Amniotic stem cell (primary cell): ENCODE data around the gene BEGAIN.
"Not testable (repeated sequence)": the region's sequence is repeated elsewhere in the genome, so short reads cannot be mapped to it uniquely, and the experiment has no call there.

Experiments used
- DNase-seq: peaks from one replicate; lab custom pipeline; 2025; lab: John Stamatoyannopoulos, UW

BEGAIN gene

DNA sequence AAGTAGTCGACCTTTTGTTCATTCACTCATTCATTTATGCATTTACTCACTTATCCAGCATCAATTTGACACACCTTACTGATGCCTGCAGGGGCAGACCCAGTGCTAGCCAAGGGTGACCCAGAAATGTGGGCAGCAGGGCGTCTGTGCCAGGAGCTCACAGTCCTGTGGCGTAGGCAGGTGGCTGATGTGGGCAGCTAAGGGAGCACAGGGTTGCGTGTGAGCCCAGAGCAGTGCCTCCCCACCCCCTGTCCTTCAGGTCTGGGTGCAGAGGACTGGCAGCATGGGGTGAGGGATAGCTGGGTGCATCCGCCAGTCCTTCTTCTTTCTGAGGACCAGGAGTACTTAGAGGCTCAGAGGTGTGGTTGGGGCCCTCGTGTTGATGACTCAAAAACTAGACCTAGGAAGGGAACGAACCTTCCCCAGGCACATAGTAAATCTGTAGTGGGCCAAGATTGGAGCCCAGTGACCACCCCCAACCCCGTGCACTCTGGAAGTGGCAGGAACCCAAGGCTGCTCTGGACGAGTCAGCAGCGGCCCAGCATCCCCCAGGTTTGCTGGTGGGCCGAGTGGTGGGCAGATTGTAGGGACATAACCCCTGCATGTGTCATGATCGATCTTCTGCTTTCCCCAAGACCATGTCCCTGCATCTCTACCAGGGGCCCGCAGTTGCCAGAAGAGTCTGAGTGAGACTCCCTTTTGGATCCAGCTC is 63.9 kb downstream of the BEGAIN start:
- DNase-seq = no peak

DNA sequence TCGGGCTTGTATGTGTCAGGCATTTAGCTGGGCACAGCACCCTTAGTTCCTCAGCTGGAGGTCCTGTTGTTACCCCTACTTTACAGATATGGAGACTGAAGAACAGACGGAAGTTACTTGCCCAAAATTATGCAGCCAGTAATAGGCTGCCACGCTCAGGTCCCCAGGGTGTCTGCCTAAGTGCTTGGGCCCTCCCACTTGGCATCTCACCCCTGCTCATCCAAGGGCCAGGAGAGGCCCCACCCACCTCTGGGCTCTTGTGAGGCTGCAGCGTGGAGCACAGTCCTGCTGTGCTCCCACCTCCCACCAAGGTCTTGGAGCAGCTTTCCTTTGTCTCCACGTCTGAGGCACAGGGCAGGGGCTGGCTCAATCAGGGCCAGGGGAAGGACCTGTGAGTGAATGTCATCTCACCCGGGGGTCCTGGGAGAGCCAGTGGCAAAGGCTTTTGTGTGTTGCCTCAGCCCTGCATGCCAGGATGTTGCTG is 64.6 kb downstream of the BEGAIN start:
- DNase-seq = no peak

DNA sequence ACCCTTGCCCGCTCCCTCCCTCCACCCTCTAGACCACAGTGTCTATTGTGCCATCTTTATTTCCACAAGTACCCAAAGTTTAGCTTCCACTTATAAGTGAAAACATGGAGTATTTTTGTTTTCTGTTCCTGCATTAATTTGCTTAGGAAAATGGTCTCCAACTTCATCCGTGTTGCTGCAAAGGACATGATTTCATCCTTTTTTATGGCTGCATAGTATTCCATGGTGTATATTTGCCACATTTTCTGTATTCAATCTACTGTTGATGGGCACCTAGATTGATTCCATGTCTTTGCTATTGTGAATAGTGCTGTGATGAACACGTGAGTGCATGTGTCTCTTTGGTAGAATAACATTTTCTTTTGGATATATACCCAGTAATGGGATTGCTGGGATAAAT is 81.2 kb downstream of the BEGAIN start:
- DNase-seq = not testable (repeated sequence)

DNA sequence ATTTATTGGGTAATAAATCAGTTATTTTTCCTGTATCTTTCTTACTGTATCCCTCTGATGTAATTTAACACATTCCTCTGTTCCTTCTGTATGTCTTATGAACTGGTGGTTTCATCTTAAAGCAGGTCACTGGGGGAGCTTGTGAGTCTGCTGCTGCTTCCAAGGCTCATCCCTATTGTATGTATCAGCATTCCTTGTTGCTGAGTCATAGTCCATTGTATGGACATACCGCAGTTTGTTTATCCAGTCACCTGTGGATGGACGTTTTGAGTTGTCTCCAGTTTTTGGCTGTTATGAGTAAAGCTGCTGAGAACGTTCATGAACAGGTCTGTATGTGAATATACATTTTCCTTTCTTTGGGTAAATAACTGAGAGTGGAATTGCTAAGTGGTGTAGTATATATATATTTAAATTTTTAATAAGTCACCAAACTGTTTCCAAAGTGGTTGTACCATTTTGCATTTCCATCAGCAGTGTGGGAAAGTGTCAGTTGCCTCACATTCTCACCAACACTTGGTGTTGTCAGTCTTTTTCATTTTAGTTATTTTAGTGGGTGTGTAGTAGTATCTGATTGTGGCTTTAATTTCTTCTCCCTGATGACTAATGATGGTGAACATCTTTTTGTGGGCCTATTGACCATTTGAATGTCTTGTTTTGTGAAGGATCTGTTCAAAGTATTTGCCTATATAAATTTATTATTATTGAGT is 82.7 kb downstream of the BEGAIN start:
- no peak for DNase-seq

DNA sequence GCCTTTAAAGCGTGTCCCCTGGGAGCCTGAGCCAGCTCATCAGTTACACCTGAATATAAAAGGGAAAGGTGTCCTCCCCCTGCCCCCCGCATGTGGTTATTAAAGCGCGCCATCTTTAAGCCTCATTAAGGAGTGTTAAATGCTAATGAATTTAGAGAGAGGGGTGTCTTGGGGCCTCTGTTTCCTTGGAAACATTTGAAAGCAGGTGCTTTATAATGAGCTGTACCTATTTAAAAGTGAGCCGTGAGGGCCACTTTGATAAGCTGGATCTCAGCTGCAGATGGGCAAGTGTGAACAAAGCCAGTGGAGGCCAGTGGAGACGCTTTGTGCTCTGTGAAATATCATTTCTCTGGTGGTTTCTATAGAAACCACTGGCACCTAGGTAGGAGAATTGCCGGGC is 84.0 kb downstream of the BEGAIN start:
- no peak for DNase-seq

DNA sequence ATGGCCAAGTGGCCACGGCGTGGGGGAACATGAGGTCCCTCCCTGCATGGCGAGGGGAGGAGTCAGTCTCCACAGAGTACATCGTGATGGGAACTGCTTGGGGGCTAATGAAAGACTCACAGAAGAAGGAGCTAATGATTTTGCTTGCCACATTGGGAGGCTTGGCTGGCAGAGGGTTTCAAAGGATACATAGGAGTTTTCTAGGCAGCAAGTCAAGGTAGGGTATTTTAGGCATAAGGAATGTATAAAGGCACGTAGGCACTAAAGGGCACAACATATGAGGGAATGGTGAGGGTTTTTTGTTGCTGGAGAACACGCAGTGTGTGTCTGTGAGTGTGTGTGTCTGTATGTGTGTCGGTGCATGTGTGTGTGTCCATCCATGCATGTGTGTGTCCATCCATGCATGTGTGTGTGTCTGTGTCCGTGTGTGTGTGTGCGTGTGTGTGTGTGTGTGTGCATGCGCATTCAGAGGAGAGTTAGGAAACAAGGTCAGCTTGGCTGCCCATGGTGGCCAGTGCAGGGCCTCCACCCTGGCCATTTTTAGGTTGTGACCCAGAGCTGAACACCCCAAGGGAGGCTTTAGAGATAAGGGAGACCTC is 84.5 kb downstream of the BEGAIN start:
- no peak for DNase-seq

DNA sequence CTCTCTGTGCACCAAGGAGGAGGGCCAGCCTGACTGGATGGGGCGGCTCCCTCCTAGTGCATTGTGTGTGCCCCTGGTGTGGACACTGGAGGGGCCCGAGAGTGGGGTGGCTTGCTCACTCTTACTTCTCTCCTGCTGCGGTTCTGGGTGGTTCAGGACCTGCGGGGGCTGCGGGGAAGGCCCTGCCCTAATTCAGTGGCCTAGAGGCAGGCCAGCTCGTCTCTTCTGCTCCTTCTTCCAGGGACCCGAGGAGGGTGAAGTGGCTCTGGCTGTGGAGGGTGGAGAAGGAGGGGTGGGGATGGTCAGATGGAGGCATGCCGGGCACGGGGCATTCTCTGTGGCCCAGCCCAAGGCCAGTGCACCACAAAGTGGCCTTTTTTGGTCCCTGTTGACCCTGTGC is 87.1 kb downstream of the BEGAIN start:
- no peak for DNase-seq

DNA sequence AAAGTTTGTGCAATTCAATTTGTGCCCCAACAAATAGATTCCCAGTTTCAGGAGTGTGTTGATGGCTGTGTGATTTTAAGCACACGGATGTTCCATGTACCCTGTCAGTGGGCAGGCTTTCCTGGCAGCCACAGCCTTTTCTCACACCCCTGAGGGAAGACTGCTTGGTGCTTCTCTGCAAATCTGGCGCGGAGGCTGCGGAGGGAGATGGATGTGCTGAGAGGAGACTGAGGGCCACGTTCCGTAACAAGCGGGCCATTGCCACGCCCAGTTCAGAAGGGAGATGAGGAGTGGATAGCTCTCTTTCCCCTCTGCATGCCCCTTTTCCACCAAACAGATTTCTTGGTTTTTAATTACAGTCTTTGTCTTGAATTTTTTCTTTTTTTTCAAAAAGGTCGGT is 89.1 kb downstream of the BEGAIN start:
- DNase-seq = no peak

DNA sequence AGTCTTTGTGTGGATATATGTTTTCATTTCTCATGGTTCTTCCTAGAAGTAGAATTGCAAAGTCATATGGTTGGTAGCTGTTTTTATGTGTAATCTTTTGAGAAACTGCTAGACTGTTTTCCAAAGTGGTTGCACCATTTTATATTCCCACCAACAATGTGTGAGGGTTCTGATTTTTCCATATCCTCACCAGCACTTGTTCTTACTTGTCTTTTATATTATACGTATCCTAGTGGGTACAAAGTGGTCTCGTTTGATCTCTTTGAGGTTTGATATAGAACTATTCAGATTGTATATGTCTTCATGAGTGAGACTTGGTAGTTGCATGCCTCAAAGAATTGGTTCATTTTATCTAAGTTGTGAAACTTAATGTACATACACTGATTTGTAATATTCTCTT is 91.3 kb downstream of the BEGAIN start:
- DNase-seq = no peak

DNA sequence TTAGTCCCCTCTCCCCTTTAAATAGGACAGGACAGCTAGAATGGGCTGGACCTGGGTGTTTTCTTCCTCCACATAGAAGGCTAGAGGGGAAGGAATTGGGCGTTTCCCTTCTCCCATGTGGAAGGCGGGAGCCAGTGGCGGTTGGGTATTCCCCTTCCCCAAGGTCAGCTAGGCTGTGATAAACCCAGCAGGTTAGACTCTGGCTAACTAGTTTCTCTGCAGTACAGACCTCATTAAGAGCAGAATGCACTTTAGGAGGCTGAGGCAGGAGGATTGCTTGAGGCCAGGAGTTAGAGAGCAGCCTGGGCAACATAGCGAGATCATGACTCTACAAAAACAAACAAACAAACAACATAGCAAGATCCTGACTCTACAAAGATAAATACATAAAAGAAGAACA is 92.6 kb downstream of the BEGAIN start:
- DNase-seq = no peak

DNA sequence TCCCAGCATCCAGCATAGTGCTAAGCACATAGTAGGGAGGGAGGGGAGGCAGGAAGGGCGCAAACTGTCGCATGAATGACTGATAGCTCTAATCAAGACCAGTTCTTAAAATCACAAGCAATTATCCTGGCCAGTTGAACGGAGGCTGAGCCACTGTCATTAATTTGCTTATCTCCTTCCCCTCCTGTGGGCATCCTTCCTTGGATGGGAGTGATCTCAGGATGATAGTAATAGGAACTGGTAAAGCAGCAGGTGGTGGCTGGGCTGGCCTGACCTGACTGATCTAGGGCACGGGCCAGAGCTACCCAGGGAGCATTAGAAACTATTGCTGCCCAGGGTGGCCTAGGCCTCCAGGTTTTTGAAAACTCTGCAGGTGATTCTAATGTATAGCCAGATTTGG is 97.0 kb downstream of the BEGAIN start:
- DNase-seq = no peak

DNA sequence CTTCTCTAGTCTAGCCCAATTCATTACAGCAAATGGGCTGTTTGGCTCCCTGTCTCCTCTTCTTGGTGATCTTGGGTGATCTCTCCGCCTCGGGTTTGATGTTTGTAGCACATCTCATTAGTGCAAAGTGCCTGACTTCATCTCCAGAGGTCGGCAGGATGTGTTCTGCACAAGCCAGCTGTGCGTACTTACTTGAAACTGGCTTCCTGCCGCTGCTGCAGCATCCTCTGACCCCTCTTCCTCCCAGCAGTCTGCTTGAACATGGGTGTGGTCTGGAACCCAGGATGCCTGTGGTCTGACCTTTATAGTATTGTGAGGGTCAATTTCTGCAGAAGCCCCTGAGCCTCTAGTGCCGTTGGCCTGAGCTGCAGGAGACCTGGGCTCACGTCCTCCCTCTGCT is 99.2 kb downstream of the BEGAIN start:
- DNase-seq = no peak

DNA sequence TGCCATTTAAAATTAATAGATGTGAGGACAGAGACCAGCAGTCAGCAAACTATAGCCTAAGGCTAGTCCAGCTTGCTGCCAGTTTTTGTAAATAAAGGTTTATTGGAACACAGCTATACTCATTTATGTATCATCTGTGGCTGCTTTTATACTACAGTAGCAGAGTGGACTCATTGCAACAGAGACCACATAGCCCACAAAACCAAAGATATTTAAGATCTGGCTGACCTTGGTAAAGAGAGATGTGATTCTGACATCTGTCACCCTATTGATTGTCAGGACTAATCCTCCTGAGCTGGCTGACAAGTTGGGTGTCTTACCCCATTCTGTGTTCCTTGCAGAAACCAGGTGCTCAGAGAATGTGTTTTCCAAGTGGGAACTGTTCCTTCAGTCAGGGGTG is 99.9 kb downstream of the BEGAIN start:
- DNase-seq = no peak
